Neutrophil (primary cell): ENCODE results near the gene KCNJ16.

Experiments used
- H3K27ac ChIP-seq: fragments of 200-600 bp; sonication (generic); 2 replicates; pipeline ENCODE4 v1.5.1; 2016; ENCODE audit warnings: mild to moderate bottlenecking, moderate library complexity
- H3K27me3 ChIP-seq: fragments of 200-600 bp; sonication (generic); 2 replicates; pipeline ENCODE4 v1.6.0; 2016; ENCODE audit warnings: mild to moderate bottlenecking
- H3K36me3 ChIP-seq: fragments of 200-600 bp; sonication (generic); 2 replicates; pipeline ENCODE4 v1.5.1; 2017
- H3K4me1 ChIP-seq, 2 experiments: fragments of 200-600 bp in 1 of 2; sonication (generic) in 1 of 2; 1 replicate in 1 of 2; 2 replicates in 1 of 2; pipeline versions ENCODE4 v1.5.1 to v1.6.1; 2013 to 2016; ENCODE audit warnings: low read depth in 1 of 2, low read length in 1 of 2, mild to moderate bottlenecking in 1 of 2, moderate library complexity in 1 of 2; ENCODE audit not compliant: control insufficient read depth in 1 of 2, insufficient read depth in 1 of 2
- H3K4me3 ChIP-seq, 2 experiments: fragments of 200-600 bp in 1 of 2; sonication (generic) in 1 of 2; 1 replicate in 1 of 2; 2 replicates in 1 of 2; pipeline ENCODE4 v1.5.1; 2013 to 2016; ENCODE audit warnings: low read depth in 1 of 2, low read length in 1 of 2, mild to moderate bottlenecking in 1 of 2, moderate library complexity in 1 of 2
- H3K9me3 ChIP-seq: fragments of 200-600 bp; sonication (generic); 2 replicates; pipeline ENCODE4 v1.5.1; 2016
- TF ChIP-seq, protein P1 (sequence below): fragments of 200-600 bp; sonication (generic); IDR thresholded peaks from 2 replicates; pipeline ENCODE4 v1.5.1; 2016; ENCODE audit warnings: antibody characterized with exemption

KCNJ16 gene

DNA sequence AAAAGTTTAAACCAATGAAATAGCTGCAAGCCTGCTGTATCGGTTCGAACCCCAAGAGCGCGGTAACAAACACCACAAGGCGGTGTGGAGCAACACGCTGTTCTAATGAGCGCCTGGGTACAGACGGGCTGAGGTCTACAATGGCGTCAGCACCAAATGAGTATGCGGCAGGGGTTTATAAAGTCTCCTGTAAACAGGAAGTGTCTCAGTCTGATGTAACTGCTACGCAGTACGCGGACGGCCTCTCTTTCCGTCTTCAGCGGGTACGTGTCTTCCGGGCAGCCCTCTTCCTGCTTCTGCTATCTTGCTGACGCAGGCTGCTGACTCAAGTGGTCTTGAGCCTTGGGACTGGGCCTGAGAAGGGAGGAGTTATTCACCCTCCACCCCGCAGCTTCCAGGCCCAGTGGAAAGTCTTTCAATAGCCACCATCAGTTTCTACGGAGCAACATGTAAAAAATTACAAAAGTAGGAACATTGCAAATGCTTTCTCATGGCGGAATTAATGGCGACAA, 53.8 kb downstream of the KCNJ16 start:
- Histone ChIP-seq H3K27ac (no peak overlapping the region), H3K36me3 (no peaks in the 10 kb centered on the region), H3K4me3 (no peak overlapping the region), H3K4me1 (no peaks in the 10 kb centered on the region), H3K27me3 (no peaks in the 10 kb centered on the region), H3K9me3 (no peaks in the 10 kb centered on the region)
- TF ChIP-seq, protein P1, sequence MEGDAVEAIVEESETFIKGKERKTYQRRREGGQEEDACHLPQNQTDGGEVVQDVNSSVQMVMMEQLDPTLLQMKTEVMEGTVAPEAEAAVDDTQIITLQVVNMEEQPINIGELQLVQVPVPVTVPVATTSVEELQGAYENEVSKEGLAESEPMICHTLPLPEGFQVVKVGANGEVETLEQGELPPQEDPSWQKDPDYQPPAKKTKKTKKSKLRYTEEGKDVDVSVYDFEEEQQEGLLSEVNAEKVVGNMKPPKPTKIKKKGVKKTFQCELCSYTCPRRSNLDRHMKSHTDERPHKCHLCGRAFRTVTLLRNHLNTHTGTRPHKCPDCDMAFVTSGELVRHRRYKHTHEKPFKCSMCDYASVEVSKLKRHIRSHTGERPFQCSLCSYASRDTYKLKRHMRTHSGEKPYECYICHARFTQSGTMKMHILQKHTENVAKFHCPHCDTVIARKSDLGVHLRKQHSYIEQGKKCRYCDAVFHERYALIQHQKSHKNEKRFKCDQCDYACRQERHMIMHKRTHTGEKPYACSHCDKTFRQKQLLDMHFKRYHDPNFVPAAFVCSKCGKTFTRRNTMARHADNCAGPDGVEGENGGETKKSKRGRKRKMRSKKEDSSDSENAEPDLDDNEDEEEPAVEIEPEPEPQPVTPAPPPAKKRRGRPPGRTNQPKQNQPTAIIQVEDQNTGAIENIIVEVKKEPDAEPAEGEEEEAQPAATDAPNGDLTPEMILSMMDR, result no peak

DNA sequence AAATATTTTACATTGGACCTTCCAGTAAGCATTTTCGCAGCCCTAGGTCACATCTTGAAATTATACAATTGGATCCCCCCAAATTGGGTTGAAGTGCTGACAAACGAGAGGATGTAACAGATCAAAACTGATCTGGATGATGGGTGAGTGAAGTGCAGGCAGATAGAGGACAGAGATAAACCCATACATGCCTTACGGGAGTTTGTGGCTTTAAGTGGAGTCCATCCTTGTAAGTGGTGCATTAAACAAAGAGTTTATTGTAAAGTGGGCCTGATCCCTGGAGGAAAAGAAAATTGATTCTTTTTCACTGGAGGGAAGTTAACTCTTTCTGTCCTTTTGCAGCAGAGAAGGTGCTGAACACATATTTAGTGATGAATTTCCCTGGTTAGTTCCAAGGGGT, 55.3 kb downstream of the KCNJ16 start:
- Histone ChIP-seq H3K9me3 (no peaks in the 10 kb centered on the region), H3K4me3 (no peak overlapping the region), H3K4me1 (no peaks in the 10 kb centered on the region), H3K27ac (no peak overlapping the region), H3K27me3 (no peaks in the 10 kb centered on the region), H3K36me3 (no peaks in the 10 kb centered on the region)
- TF ChIP-seq, protein P1, result no peak

DNA sequence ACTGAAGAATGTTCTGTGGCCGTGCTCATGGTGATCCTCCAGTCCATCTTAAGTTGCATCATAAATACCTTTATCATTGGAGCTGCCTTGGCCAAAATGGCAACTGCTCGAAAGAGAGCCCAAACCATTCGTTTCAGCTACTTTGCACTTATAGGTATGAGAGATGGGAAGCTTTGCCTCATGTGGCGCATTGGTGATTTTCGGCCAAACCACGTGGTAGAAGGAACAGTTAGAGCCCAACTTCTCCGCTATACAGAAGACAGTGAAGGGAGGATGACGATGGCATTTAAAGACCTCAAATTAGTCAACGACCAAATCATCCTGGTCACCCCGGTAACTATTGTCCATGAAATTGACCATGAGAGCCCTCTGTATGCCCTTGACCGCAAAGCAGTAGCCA, 57.5 kb downstream of the KCNJ16 start:
- H3K4me3 ChIP-seq, result no peak overlapping the region

DNA sequence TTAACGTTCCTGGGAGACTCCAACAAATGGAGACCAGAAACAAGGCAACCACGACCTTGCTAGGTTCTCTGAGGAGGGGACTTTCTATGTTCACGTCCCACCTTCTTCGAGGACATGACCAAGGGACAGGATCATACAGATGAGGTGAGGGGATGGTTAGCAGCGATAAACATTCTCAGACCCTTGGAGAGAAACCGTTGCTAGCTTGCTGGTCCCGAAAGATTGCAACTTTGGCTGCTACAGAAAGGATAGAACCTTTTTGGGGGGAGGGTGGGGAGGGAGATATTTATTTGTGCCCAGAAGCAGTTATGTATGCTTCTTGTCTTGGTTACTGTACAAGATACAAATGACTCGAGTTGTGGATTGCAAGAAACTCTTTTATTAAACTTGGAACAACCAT, 59.0 kb downstream of the KCNJ16 start:
- H3K4me1 ChIP-seq, result no peaks in the 10 kb centered on the region

More for the DNA sequence above, 57.5 kb downstream of the KCNJ16 start:
- Histone ChIP-seq H3K27ac (no peak overlapping the region), H3K36me3 (no peaks in the 10 kb centered on the region), H3K27me3 (no peaks in the 10 kb centered on the region), H3K9me3 (no peaks in the 10 kb centered on the region), H3K4me1 (no peaks in the 10 kb centered on the region)
- TF ChIP-seq, protein P1, result no peak

DNA sequence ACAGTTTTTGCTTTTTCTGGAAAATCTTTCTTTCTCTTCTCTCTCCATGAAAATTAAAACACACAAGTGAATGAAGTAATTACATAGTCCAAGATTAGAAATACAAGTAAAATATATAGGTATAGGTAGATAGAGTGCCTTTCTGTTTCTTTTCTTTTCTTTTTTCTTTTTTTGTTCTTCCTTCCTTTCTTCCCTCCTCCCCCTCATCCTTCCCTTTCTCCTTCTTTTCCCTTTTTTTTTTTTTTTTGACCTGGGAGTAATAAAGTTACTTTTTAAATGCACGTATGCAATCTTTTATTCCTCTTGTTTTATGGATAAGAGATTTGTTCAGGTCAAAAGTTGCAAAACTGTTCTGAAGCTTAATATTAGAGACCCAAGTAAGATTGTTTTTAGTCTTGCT, 59.8 kb downstream of the KCNJ16 start:
- TF ChIP-seq, protein P1, result no peak
- no peak overlapping the region for H3K27ac ChIP-seq
- no peaks in the 10 kb centered on the region for H3K4me1 ChIP-seq

More for the DNA sequence above, 59.0 kb downstream of the KCNJ16 start:
- Histone ChIP-seq H3K9me3 (no peaks in the 10 kb centered on the region), H3K27me3 (no peaks in the 10 kb centered on the region), H3K36me3 (no peaks in the 10 kb centered on the region), H3K4me3 (no peak overlapping the region), H3K27ac (no peak overlapping the region)
- TF ChIP-seq, protein P1, result no peak

DNA sequence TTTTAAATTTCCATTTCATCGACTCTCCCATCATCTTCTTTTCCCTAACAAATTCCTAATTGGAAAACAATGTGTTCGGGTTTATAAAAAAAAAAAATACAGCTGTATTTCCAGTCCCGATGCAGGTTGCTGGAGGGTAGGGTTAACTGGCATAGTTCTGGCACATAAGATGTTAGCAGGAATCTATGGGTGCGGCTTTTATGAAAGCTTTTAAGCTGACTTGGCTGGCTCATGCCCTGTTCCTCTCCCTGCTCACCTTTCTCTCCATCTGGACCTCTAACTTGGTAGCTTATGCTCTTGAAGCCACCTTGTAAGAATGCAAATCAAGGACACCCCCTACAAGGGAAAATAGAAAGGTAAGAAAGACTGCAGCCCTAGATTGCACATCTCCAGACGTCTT, 61.1 kb downstream of the KCNJ16 start:
- Histone ChIP-seq H3K27me3 (no peaks in the 10 kb centered on the region), H3K4me3 (no peak overlapping the region), H3K36me3 (no peaks in the 10 kb centered on the region), H3K27ac (no peak overlapping the region), H3K9me3 (no peaks in the 10 kb centered on the region), H3K4me1 (no peaks in the 10 kb centered on the region)
- TF ChIP-seq, protein P1, result no peak

More for the DNA sequence above, 59.8 kb downstream of the KCNJ16 start:
- Histone ChIP-seq H3K36me3 (no peaks in the 10 kb centered on the region), H3K27me3 (no peaks in the 10 kb centered on the region), H3K9me3 (no peaks in the 10 kb centered on the region), H3K4me3 (no peak overlapping the region)
